GM18498 (cell line): Measurements from ENCODE around the gene ATG4B.
A peak's percentile ranks its signal among the peaks of the same experiment; 100 is the strongest.

Source experiments
- ATAC-seq: cut with Tn5 transposase; IDR thresholded peaks from one replicate; pipeline ENCODE4 v1.9.1; 2021; ENCODE audit warnings: mild to moderate bottlenecking, moderate library complexity; ENCODE audit not compliant: unreplicated experiment

Gene ATG4B

GRCh38 chr2:241612156-241613016 is 25.1 kb upstream of the ATG4B start:
- ATAC-seq = no peak

- ATAC-seq = no peak
These were observed 24.3 kb upstream of the ATG4B start for GRCh38 chr2:241613017-241613780.

GRCh38 chr2:241615041-241615440 is 22.5 kb upstream of the ATG4B start:
- ATAC-seq = no peak

GRCh38 chr2:241615522-241616052 is 21.9 kb upstream of the ATG4B start:
- no peak for ATAC-seq

- ATAC-seq = no peak
These were observed 21.0 kb upstream of the ATG4B start for GRCh38 chr2:241616168-241617125.

- peak; percentile 56 for ATAC-seq
These were observed 19.9 kb upstream of the ATG4B start for GRCh38 chr2:241617431-241618154.

GRCh38 chr2:241618296-241618805 is 19.1 kb upstream of the ATG4B start:
- no peak for ATAC-seq

- ATAC-seq = no peak
These were observed 18.7 kb upstream of the ATG4B start for GRCh38 chr2:241618829-241619228.

GRCh38 chr2:241619597-241620418 is 17.7 kb upstream of the ATG4B start:
- ATAC-seq = no peak

GRCh38 chr2:241620419-241620769 is 17.1 kb upstream of the ATG4B start:
- no peak for ATAC-seq

- ATAC-seq = no peak
These were observed 9.8 kb upstream of the ATG4B start for GRCh38 chr2:241627675-241628074.

GRCh38 chr2:241629762-241630435 is 7.6 kb upstream of the ATG4B start:
- no peak for ATAC-seq

GRCh38 chr2:241632478-241633325 is 4.8 kb upstream of the ATG4B start:
- no peak for ATAC-seq

GRCh38 chr2:241633561-241633960 is 3.9 kb upstream of the ATG4B start:
- no peak for ATAC-seq

GRCh38 chr2:241635756-241636155 is 1.7 kb upstream of the ATG4B start:
- no peak for ATAC-seq

- ATAC-seq = peak; percentile 36
These were observed 1.1 kb upstream of the ATG4B start for GRCh38 chr2:241636182-241637017.
